A673 (cell line): ENCODE data around the gene P3R3URF. TPM values are rescaled to one million over a fixed set of nuclear protein-coding genes. Genes with fewer than 3 reads are reported as not detected.

ENCODE experiments used
- BruUV-seq: library from RNA; stranded (reverse); fragments of 400-500 nt; replicated peaks from 2 replicates; lab custom pipeline; 2021; lab: Mats Ljungman, UMichigan
- CTCF ChIA-PET: fragments of 300-600 bp; sonication (Branson Sonifier 250); formaldehyde crosslinking; loops from one replicate; lab custom pipeline; 2022; ENCODE audit warnings: antibody characterized with exemption; lab: Charles Lee
- POLR2A ChIA-PET: fragments of 300-600 bp; sonication (Branson Sonifier 250); formaldehyde crosslinking; loops from one replicate; lab custom pipeline; 2022; ENCODE audit warnings: antibody characterized with exemption; ENCODE audit not compliant: low non-redundant PET; lab: Charles Lee
- DNase-seq: peaks from one replicate; pipeline ENCODE4 v3.0.0-alpha.2; 2015; ENCODE audit warnings: low spot score
- H3K27ac ChIP-seq: fragments of 200-600 bp; sonication (generic); 2 replicates; pipeline ENCODE4 v1.5.1; 2016; ENCODE audit warnings: mixed run types, low read depth, mild to moderate bottlenecking, mixed read lengths, antibody characterized with exemption, low read length; ENCODE audit not compliant: poor library complexity, severe bottlenecking
- H3K27me3 ChIP-seq: fragments of 200-600 bp; sonication (generic); replicated peaks from 2 replicates; pipeline ENCODE4 v1.6.1; 2017; ENCODE audit warnings: mixed run types, low read depth, mild to moderate bottlenecking, mixed read lengths, antibody characterized with exemption, low read length; ENCODE audit not compliant: insufficient read depth, poor library complexity
- H3K36me3 ChIP-seq: fragments of 200-600 bp; sonication (generic); 2 replicates; pipeline ENCODE4 v1.6.1; 2016; ENCODE audit warnings: mixed run types, mild to moderate bottlenecking, mixed read lengths, antibody characterized with exemption, low read length; ENCODE audit not compliant: insufficient read depth, poor library complexity, severe bottlenecking
- H3K4me1 ChIP-seq: fragments of 200-600 bp; sonication (generic); 2 replicates; pipeline ENCODE4 v1.6.1; 2017; ENCODE audit warnings: mixed run types, mild to moderate bottlenecking, mixed read lengths, antibody characterized with exemption, low read length; ENCODE audit not compliant: insufficient read depth, poor library complexity, severe bottlenecking
- H3K4me3 ChIP-seq: fragments of 200-600 bp; sonication (generic); 2 replicates; pipeline ENCODE4 v1.5.1; 2016; ENCODE audit warnings: low read depth, mixed run types, mild to moderate bottlenecking, mixed read lengths, low read length; ENCODE audit not compliant: poor library complexity, severe bottlenecking
- H3K9me3 ChIP-seq: fragments of 200-600 bp; sonication (generic); 2 replicates; pipeline ENCODE4 v1.6.1; 2016; ENCODE audit warnings: mixed run types, low read depth, mild to moderate bottlenecking, mixed read lengths, antibody characterized with exemption, low read length; ENCODE audit not compliant: poor library complexity, severe bottlenecking
- EZH2 ChIP-seq: fragments of 200-600 bp; sonication (generic); IDR thresholded peaks from 2 replicates; pipeline ENCODE4 v1.6.1; 2017; ENCODE audit warnings: borderline replicate concordance, low read depth, mild to moderate bottlenecking, mixed read lengths, antibody characterized with exemption, low read length; ENCODE audit not compliant: poor library complexity, severe bottlenecking
- intact Hi-C: fragments of 100-400 bp; cut with micrococcal nuclease; formaldehyde crosslinking; loops from one replicate; pipeline ENCODE4 v1.10.0; 2022; ENCODE audit not compliant: unreplicated experiment
- total RNA-seq: library from RNA; stranded (reverse); gene quantifications from 2 replicates; pipeline ENCODE4 v1.2.3, GENCODE V29; 2021
- TF ChIP-seq, protein P1 (sequence below): fragments of 300-800, 200-600 bp; sonication (generic); conservative IDR thresholded peaks from 2 replicates; pipeline ENCODE4 v1.5.1; 2017; ENCODE audit warnings: low read depth, mild to moderate bottlenecking, antibody characterized with exemption, low read length, moderate library complexity, mixed read lengths

The P3R3URF gene
- total RNA-seq, 1 experiment from 2014 or later, result not detected

DNA sequence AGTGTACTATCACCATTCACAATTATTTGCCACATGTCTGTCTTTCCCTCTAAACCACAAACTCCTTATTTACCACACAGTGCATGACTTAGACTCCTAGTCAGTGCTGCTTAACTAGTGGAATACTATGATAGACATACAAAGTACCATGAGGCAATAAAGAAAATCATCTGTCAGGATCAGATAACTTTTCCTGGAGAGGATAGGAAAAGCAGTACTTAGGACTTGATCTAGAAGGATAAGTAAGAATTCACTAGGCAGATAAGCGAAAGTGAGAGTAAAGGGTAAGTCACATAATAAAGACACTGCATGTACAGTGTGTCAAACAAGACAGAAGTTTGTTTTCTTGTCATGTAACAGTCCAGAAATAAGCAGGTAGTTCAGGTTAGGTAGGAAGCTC lies 22.6 kb downstream of the P3R3URF start:
- ChIA-PET CTCF (no interaction called here), POLR2A (no interaction called here)
- TF ChIP-seq, protein P1, sequence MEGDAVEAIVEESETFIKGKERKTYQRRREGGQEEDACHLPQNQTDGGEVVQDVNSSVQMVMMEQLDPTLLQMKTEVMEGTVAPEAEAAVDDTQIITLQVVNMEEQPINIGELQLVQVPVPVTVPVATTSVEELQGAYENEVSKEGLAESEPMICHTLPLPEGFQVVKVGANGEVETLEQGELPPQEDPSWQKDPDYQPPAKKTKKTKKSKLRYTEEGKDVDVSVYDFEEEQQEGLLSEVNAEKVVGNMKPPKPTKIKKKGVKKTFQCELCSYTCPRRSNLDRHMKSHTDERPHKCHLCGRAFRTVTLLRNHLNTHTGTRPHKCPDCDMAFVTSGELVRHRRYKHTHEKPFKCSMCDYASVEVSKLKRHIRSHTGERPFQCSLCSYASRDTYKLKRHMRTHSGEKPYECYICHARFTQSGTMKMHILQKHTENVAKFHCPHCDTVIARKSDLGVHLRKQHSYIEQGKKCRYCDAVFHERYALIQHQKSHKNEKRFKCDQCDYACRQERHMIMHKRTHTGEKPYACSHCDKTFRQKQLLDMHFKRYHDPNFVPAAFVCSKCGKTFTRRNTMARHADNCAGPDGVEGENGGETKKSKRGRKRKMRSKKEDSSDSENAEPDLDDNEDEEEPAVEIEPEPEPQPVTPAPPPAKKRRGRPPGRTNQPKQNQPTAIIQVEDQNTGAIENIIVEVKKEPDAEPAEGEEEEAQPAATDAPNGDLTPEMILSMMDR, result no peak
- no peak for TF ChIP-seq EZH2

DNA sequence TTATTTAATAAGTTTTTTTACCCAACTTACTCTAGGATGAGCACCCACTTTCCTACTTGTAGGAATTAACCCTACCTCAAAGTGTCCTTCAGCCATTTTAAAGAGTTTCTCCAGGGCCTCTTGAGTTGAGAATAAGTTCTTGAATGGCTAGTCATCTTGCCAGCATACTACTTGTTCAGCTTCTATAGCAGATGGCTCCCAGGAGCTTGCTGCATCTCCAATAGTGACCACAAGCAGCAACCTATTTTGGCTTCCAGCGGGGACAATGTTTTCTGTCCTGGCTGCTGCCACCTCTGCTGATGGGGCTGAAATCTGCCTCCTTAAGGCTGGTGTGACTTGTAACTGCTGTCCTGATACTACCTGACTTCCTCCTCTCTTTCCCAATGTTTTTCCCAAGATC lies 23.1 kb downstream of the P3R3URF start:
- no peak overlapping the region for H3K4me3 ChIP-seq
- no TSS peak for BruUV-seq
- ChIA-PET POLR2A (no interaction called here), CTCF (no interaction called here)
- TF ChIP-seq EZH2, result no peak
- DNase-seq, result no peak
- intact Hi-C loops, result no loop called here
- no peaks in the 10 kb centered on the region for H3K27me3 ChIP-seq
- H3K36me3 ChIP-seq, result no peaks in the 10 kb centered on the region
- no peaks in the 10 kb centered on the region for H3K9me3 ChIP-seq
- H3K4me1 ChIP-seq, result no peaks in the 10 kb centered on the region
- no peak overlapping the region for H3K27ac ChIP-seq

More for the DNA sequence above, 22.6 kb downstream of the P3R3URF start:
- Histone ChIP-seq H3K4me1 (no peaks in the 10 kb centered on the region), H3K4me3 (no peak overlapping the region), H3K36me3 (no peaks in the 10 kb centered on the region), H3K27me3 (no peaks in the 10 kb centered on the region), H3K9me3 (no peaks in the 10 kb centered on the region), H3K27ac (no peak overlapping the region)
- DNase-seq, result no peak
- BruUV-seq, result no TSS peak
- intact Hi-C loops, result no loop called here

DNA sequence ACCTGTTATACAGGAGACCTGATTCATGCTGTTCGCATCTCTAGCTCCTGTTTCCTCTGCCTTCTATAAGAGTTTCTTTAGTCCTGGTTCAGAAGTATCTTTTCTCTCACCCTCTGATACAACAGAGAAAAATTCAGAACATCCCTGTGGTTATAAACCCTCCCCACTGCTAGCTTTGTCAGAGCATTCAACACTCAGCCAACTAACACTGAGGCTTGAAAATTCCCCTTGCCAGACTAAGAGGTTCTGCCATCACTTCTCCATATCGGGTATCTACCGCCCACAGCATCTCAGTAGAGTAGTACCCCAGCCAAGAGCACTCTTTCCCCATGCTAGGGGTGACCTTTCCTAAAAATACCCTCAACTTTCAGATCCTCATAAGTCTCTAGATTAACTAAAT lies 24.3 kb downstream of the P3R3URF start:
- intact Hi-C loops, result no loop called here
- Histone ChIP-seq H3K36me3 (no peaks in the 10 kb centered on the region), H3K27ac (no peak overlapping the region), H3K9me3 (no peaks in the 10 kb centered on the region), H3K4me1 (no peaks in the 10 kb centered on the region), H3K27me3 (no peaks in the 10 kb centered on the region), H3K4me3 (no peak overlapping the region)
- no TSS peak for BruUV-seq
- POLR2A ChIA-PET, result no interaction called here
- no peak for DNase-seq
- CTCF ChIA-PET, result no interaction called here
- TF ChIP-seq EZH2, result no peak
- TF ChIP-seq, protein P1, result no peak

DNA sequence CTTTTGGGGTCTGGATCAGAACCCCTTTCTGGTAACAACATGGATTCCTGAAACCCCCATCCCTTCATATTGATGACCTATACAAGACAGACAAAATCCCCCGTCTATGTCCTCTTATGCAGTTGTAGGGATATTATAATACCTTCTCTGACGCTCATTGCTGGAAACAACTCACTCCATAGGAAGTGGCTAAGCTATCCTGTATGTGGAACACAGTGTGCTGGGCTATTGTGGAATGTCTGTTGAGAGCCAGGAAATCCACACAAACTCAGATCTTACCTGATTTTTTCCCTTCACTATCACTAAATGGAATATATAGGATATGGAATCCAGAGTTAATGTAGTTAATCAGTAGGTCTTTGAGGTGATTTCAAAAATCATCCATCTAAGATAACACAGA lies 26.2 kb downstream of the P3R3URF start:
- Histone ChIP-seq H3K36me3 (no peaks in the 10 kb centered on the region), H3K4me1 (no peaks in the 10 kb centered on the region), H3K27ac (no peak overlapping the region), H3K9me3 (no peaks in the 10 kb centered on the region), H3K4me3 (no peak overlapping the region), H3K27me3 (no peaks in the 10 kb centered on the region)
- intact Hi-C loops, result no loop called here
- no TSS peak for BruUV-seq
- no peak for TF ChIP-seq EZH2
- TF ChIP-seq, protein P1, result no peak
- POLR2A ChIA-PET, result no interaction called here
- CTCF ChIA-PET, result no interaction called here
- no peak for DNase-seq
